IMR-90 (cell line): Measurements from ENCODE around the gene BARD1. TPM values are rescaled to one million over a fixed set of nuclear protein-coding genes. Genes with fewer than 3 reads are reported as not detected.

Experiments used
- ATAC-seq: fragments of 200-7000 bp; cut with Tn5 transposase; 2 replicates; pipeline ENCODE4 v1.9.1; 2020; ENCODE audit warnings: low read depth, mild to moderate bottlenecking, moderate library complexity
- BruUV-seq: library from RNA; stranded (reverse); fragments of 400-500 nt; replicated peaks from 2 replicates; lab custom pipeline; 2021; lab: Mats Ljungman, UMichigan
- CTCF ChIA-PET: fragments of 300-600 bp; formaldehyde crosslinking; extraction: SDS; loops from one replicate; lab custom pipeline; 2021; ENCODE audit warnings: antibody characterized with exemption; lab: Yijun Ruan, JAX
- POLR2A ChIA-PET: fragments of 300-600 bp; sonication (Branson Sonifier 250); formaldehyde crosslinking; loops from one replicate; lab custom pipeline; 2022; ENCODE audit warnings: antibody characterized with exemption; ENCODE audit not compliant: unreplicated experiment; lab: Charles Lee
- DNase-seq: peaks from one replicate; pipeline ENCODE4 v3.0.0; 2013
- H2AFZ ChIP-seq: replicated peaks from 2 replicates; pipeline ENCODE3; 2013; ENCODE audit warnings: low read length, mild to moderate bottlenecking; ENCODE audit not compliant: poor library complexity
- H2AK5ac ChIP-seq: 2 replicates; pipeline ENCODE4 v1.6.1; 2013; ENCODE audit warnings: low read depth, low read length, inconsistent platforms
- H2AK9ac ChIP-seq: replicated peaks from 2 replicates; pipeline ENCODE3; 2013; ENCODE audit warnings: mild to moderate bottlenecking, low read depth, low read length, moderate library complexity; ENCODE audit not compliant: poor library complexity
- H2BK120ac ChIP-seq: 2 replicates; pipeline ENCODE4 v1.6.1; 2013; ENCODE audit warnings: low read depth, low read length, inconsistent platforms
- H2BK15ac ChIP-seq: 3 replicates; pipeline ENCODE4 v1.6.1; 2013; ENCODE audit warnings: low read depth, low read length, inconsistent platforms
- H2BK20ac ChIP-seq: 2 replicates; pipeline ENCODE4 v1.6.1; 2013; ENCODE audit warnings: low read depth, mild to moderate bottlenecking, inconsistent platforms, low read length, moderate library complexity
- H2BK5ac ChIP-seq: 2 replicates; pipeline ENCODE4 v1.6.1; 2013; ENCODE audit warnings: mild to moderate bottlenecking, low read depth, low read length, inconsistent platforms; ENCODE audit not compliant: poor library complexity, severe bottlenecking
- H3K14ac ChIP-seq: replicated peaks from 2 replicates; pipeline ENCODE4 v1.6.1; 2013; ENCODE audit warnings: low read depth, low read length, inconsistent platforms
- H3K18ac ChIP-seq: 2 replicates; pipeline ENCODE4 v1.6.1; 2013; ENCODE audit warnings: low read depth, low read length, control low read depth
- H3K23ac ChIP-seq: 2 replicates; pipeline ENCODE4 v1.6.1; 2013; ENCODE audit warnings: low read depth, low read length, inconsistent platforms
- H3K27ac ChIP-seq: 2 replicates; pipeline ENCODE4 v1.5.1; 2013; ENCODE audit warnings: mild to moderate bottlenecking, control low read depth, low read length; ENCODE audit not compliant: insufficient read depth
- H3K27me3 ChIP-seq: 2 replicates; pipeline ENCODE4 v1.6.1; 2013; ENCODE audit warnings: low read length; ENCODE audit not compliant: control insufficient read depth, insufficient read depth
- H3K36me3 ChIP-seq: 2 replicates; pipeline ENCODE4 v1.6.1; 2013; ENCODE audit warnings: low read length, mixed read lengths; ENCODE audit not compliant: control insufficient read depth, insufficient read depth
- H3K4ac ChIP-seq: 2 replicates; pipeline ENCODE4 v1.6.1; 2013; ENCODE audit warnings: low read depth, low read length, inconsistent platforms
- H3K4me1 ChIP-seq: 2 replicates; pipeline ENCODE4 v1.6.1; 2013; ENCODE audit warnings: low read length, mixed read lengths; ENCODE audit not compliant: control insufficient read depth, insufficient read depth
- H3K4me2 ChIP-seq: 2 replicates; pipeline ENCODE4 v1.6.1; 2013; ENCODE audit warnings: low read depth, mild to moderate bottlenecking, control low read depth, low read length, moderate library complexity
- H3K4me3 ChIP-seq: 2 replicates; pipeline ENCODE4 v1.5.1; 2013; ENCODE audit warnings: low read depth, mild to moderate bottlenecking, control low read depth, low read length, moderate library complexity; ENCODE audit not compliant: insufficient read depth
- H3K56ac ChIP-seq: 2 replicates; pipeline ENCODE4 v1.6.1; 2013; ENCODE audit warnings: low read length, inconsistent platforms; ENCODE audit not compliant: insufficient read depth; ENCODE audit errors: extremely low read depth
- H3K79me1 ChIP-seq, 2 experiments: 2 replicates each; pipeline ENCODE4 v1.6.1; 2013; ENCODE audit warnings: low read length in 2 of 2, inconsistent platforms in 1 of 2, low read depth in 1 of 2
- H3K9ac ChIP-seq: 2 replicates; pipeline ENCODE4 v1.6.1; 2013; ENCODE audit warnings: low read depth, low read length, control low read depth
- H3K9me1 ChIP-seq: 2 replicates; pipeline ENCODE4 v1.6.1; 2013; ENCODE audit warnings: low read length, inconsistent platforms; ENCODE audit not compliant: insufficient read depth
- H3K9me3 ChIP-seq: 2 replicates; pipeline ENCODE4 v1.6.1; 2013; ENCODE audit warnings: low read length; ENCODE audit not compliant: control insufficient read depth, insufficient read depth
- H4K20me1 ChIP-seq: 2 replicates; pipeline ENCODE4 v1.6.1; 2013; ENCODE audit warnings: low read length, inconsistent platforms; ENCODE audit not compliant: insufficient read depth
- H4K5ac ChIP-seq: 2 replicates; pipeline ENCODE4 v1.6.1; 2013; ENCODE audit warnings: mild to moderate bottlenecking, low read depth, low read length, control low read depth
- H4K8ac ChIP-seq, 2 experiments: 2 replicates each; pipeline ENCODE4 v1.6.1; 2013; ENCODE audit warnings: low read depth in 2 of 2, low read length in 2 of 2, control low read depth in 1 of 2, inconsistent platforms in 1 of 2
- H4K91ac ChIP-seq: 2 replicates; pipeline ENCODE4 v1.6.1; 2013; ENCODE audit warnings: low read depth, low read length, inconsistent platforms; ENCODE audit not compliant: insufficient read depth
- BHLHE40 ChIP-seq: fragments of 150-350 bp; IDR thresholded peaks from 2 replicates; pipeline ENCODE4 v1.6.1; 2016; ENCODE audit warnings: mild to moderate bottlenecking, low read depth, low read length
- CHD1 ChIP-seq: IDR thresholded peaks from 2 replicates; pipeline ENCODE4 v1.6.1; 2012; ENCODE audit warnings: low read depth, low read length, improper control_type of control experiment
- FOS ChIP-seq: fragments of 150-350 bp; IDR thresholded peaks from 2 replicates; pipeline ENCODE4 v1.6.1; 2016; ENCODE audit warnings: low read depth, low read length
- MAFK ChIP-seq: IDR thresholded peaks from 2 replicates; pipeline ENCODE4 v1.6.1; 2012; ENCODE audit warnings: low read depth, low read length, improper control_type of control experiment
- RCOR1 ChIP-seq: IDR thresholded peaks from 2 replicates; pipeline ENCODE4 v1.6.1; 2012; ENCODE audit warnings: mild to moderate bottlenecking, low read length, improper control_type of control experiment; ENCODE audit not compliant: insufficient replicate concordance
- WGBS, 2 experiments: methylation state at CpG; one replicate each; pipeline versions ENCODE4 v1.1.5 to v1.1.7; 2013; ENCODE audit warnings: missing lambda C conversion rate in 2 of 2; ENCODE audit not compliant: insufficient read length in 1 of 2; ENCODE audit errors: extremely low coverage in 2 of 2; 5-methylcytosine and 5-hydroxymethylcytosine counted together
- dilution Hi-C: fragments of 300-500 bp; cut with HindIII; formaldehyde crosslinking; loops from one replicate; pipeline ENCODE4 v1.14.3; 2018; ENCODE audit warnings: low sequenced_read_pairs; ENCODE audit not compliant: unreplicated experiment
- in situ Hi-C: fragments of 300-500 bp; cut with MboI; formaldehyde crosslinking; loops from 3 replicates; pipeline ENCODE4 v1.14.3; 2019; ENCODE audit warnings: low sequenced_read_pairs, inconsistent platforms, mixed read lengths
- intact Hi-C: fragments of 100-400 bp; cut with micrococcal nuclease; formaldehyde crosslinking; loops from 2 replicates; pipeline ENCODE4 v1.10.0; 2022
- polyA plus RNA-seq, 3 experiments: library from polyadenylated mRNA; depleted of rRNA; stranded (reverse); fragments of >200 nt; gene quantifications; 2 replicates each; pipeline ENCODE4 v1.2.3, GENCODE V29; 2012; ENCODE audit warnings: low replicate concordance in 1 of 3
- total RNA-seq: library from RNA; depleted of rRNA; stranded (reverse); fragments of >200 nt; gene quantifications from 2 replicates; pipeline ENCODE4 v1.2.3, GENCODE V29; 2012
- TF ChIP-seq, protein P1 (sequence below): fragments of 150-350 bp; IDR thresholded peaks from 2 replicates; pipeline ENCODE4 v1.6.1; 2016; ENCODE audit warnings: low read depth, mild to moderate bottlenecking, low read length, moderate library complexity, borderline replicate concordance

BARD1 gene
- total and polyA plus RNA-seq, 2 of the 4 experiments (the other 2 are of a cell fraction): 3.1 to 34.6 TPM

- H2AK9ac ChIP-seq: no peak overlapping the region
- no peak overlapping the region for H3K4me2 ChIP-seq
- CTCF ChIA-PET: interaction anchor here (1.2 kb wide), 1 partner anchor 9 kb away, joined by 5 read pairs; no protein-coding TSS in a partner anchor
- H3K27me3 ChIP-seq: peaks cover 2% of the 10 kb centered on the region; the same call in 1 of the 2 replicates
- BruUV-seq: no TSS peak
- H3K9me3 ChIP-seq: no peaks in the 10 kb centered on the region
- TF ChIP-seq FOS (no peak), BHLHE40 (no peak), CHD1 (no peak), MAFK (no peak), RCOR1 (no peak)
- TF ChIP-seq, protein P1, sequence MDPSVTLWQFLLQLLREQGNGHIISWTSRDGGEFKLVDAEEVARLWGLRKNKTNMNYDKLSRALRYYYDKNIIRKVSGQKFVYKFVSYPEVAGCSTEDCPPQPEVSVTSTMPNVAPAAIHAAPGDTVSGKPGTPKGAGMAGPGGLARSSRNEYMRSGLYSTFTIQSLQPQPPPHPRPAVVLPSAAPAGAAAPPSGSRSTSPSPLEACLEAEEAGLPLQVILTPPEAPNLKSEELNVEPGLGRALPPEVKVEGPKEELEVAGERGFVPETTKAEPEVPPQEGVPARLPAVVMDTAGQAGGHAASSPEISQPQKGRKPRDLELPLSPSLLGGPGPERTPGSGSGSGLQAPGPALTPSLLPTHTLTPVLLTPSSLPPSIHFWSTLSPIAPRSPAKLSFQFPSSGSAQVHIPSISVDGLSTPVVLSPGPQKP: no peak
- H4K20me1 ChIP-seq: no peaks in the 10 kb centered on the region
- H3K56ac ChIP-seq: no peak overlapping the region
- H4K5ac ChIP-seq: no peak overlapping the region
- H3K18ac ChIP-seq: no peak overlapping the region
- no peaks in the 10 kb centered on the region for H3K9me1 ChIP-seq
- in situ Hi-C loops (loop anchor here (25.0 kb wide), 3 partner anchors 1004 to 1554 kb away; no protein-coding TSS in a partner anchor), dilution Hi-C loops (no loop called here), intact Hi-C loops (no loop called here)
- H2BK20ac ChIP-seq: no peak overlapping the region
- no peak overlapping the region for H3K14ac ChIP-seq
- H4K8ac ChIP-seq: no peak overlapping the region
- no peak overlapping the region for H2BK5ac ChIP-seq
- no peak overlapping the region for H2AFZ ChIP-seq
- DNase-seq: no peak
- no peaks in the 10 kb centered on the region for H3K4me1 ChIP-seq
- no CpG with 5 or more reads among the region's 1 CpG for WGBS, 2 experiments
- no peak overlapping the region for H2BK120ac ChIP-seq
- H2AK5ac ChIP-seq: no peak overlapping the region
- H3K27ac ChIP-seq: no peak overlapping the region
- no peaks in the 10 kb centered on the region for H3K79me1 ChIP-seq
- POLR2A ChIA-PET: no interaction called here
- no peak overlapping the region for H2BK15ac ChIP-seq
- H3K36me3 ChIP-seq: no peaks in the 10 kb centered on the region
- no peak overlapping the region for H3K9ac ChIP-seq
- H3K4ac ChIP-seq: no peak overlapping the region
- no peak for ATAC-seq
- H3K4me3 ChIP-seq: no peak overlapping the region
- no peak overlapping the region for H4K91ac ChIP-seq
- H3K23ac ChIP-seq: no peak overlapping the region
Measured at GRCh38 chr2:214816008-214816533, 6.6 kb upstream of the BARD1 start.
